Measurements from ENCODE around the gene CLDN7. TPM values are rescaled to one million over a fixed set of nuclear protein-coding genes. Genes with fewer than 3 reads are reported as not detected.

CLDN7 gene
- total and polyA plus RNA-seq, 3 donors from 2014 or later = 4.5 to 8.8 (median 6.9) TPM

DNA sequence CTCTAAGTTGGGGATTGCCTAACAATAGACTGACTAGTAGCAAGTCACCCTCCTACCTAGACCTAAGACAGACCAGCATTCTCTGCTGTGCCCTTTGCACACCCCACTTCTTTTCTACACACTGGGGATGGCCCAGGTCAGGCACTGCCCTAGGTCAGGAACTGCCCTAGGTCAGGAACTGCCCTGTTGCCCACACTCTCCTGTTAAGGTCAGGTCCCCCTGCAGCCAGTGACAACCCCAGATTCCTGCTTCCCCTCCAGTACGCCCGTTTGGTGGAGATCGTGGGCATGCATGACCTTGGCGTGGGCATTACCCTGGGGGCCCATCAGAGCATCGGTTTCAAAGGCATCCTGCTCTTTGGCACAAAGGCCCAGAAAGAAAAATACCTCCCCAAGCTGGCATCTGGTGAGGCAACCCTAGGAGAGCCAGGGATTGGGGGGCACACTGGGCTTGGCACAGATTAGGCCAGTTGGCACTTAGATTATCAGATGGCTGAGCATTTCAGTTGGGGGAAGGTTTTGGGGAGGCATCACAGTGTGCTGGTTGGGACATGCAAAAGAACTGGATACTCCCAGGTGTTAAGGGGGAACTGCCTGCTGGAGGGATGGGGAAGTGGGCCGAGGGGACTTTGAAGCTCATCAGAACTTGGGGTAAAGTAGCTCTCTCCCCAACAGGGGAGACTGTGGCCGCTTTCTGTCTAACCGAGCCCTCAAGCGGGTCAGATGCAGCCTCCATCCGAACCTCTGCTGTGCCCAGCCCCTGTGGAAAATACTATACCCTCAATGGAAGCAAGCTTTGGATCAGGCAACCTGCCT lies 40.8 kb downstream of the CLDN7 start:
- Histone ChIP-seq H3K4me3 (no peak overlapping the region), H3K9me3 (no peaks in the 10 kb centered on the region), H3K27me3 (no peaks in the 10 kb centered on the region), H3K36me3 (ENCODE audit: low read depth, missing control alignments) (no peaks in the 10 kb centered on the region), H3K4me1 (peaks cover 17% of the 10 kb centered on the region), H3K27ac (peak overlapping the region in 1 of 2 donors; percentile 84)
- WGBS, 2 donors = 69 to 95% methylated on average over 5 to 10 of the region's 10 CpGs
- DNase-seq = no peak
- intact Hi-C loops (cut with DNase I; ENCODE audit: low total_unique reads) = no loop called here
- no peak for TF ChIP-seq POLR2A (IDR thresholded peaks at IDR 0.05)
- TF ChIP-seq, protein P1, sequence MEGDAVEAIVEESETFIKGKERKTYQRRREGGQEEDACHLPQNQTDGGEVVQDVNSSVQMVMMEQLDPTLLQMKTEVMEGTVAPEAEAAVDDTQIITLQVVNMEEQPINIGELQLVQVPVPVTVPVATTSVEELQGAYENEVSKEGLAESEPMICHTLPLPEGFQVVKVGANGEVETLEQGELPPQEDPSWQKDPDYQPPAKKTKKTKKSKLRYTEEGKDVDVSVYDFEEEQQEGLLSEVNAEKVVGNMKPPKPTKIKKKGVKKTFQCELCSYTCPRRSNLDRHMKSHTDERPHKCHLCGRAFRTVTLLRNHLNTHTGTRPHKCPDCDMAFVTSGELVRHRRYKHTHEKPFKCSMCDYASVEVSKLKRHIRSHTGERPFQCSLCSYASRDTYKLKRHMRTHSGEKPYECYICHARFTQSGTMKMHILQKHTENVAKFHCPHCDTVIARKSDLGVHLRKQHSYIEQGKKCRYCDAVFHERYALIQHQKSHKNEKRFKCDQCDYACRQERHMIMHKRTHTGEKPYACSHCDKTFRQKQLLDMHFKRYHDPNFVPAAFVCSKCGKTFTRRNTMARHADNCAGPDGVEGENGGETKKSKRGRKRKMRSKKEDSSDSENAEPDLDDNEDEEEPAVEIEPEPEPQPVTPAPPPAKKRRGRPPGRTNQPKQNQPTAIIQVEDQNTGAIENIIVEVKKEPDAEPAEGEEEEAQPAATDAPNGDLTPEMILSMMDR (IDR thresholded peaks at IDR 0.05) = no peak

DNA sequence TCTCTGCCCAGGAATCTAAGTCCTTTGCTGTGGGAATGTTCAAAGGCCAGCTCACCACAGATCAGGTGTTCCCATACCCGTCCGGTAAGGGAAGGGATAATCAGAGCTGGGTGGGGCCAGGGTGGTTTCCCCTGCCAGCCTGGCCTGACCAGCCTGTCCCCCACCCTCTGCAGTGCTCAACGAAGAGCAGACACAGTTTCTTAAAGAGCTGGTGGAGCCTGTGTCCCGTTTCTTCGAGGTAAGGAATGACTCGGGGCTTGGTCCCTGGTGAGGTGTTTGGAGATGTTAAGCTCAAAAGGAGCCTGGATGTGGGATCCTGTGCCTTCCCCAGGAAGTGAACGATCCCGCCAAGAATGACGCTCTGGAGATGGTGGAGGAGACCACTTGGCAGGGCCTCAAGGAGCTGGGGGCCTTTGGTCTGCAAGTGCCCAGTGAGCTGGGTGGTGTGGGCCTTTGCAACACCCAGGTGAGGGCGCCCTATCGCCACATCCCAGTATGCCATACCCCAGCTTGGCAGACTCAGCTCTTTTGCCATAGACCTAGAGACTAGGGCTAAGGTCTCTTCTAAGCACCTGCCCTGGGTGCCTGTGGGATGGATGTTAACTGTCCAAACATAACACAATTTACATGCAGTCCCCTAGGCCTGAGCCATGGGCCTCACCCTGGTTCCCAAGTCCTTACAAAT lies 41.5 kb downstream of the CLDN7 start:
- peaks cover 22% of the 10 kb centered on the region for H3K4me1 ChIP-seq
- intact Hi-C loops (cut with DNase I; ENCODE audit: low total_unique reads) = no loop called here

DNA sequence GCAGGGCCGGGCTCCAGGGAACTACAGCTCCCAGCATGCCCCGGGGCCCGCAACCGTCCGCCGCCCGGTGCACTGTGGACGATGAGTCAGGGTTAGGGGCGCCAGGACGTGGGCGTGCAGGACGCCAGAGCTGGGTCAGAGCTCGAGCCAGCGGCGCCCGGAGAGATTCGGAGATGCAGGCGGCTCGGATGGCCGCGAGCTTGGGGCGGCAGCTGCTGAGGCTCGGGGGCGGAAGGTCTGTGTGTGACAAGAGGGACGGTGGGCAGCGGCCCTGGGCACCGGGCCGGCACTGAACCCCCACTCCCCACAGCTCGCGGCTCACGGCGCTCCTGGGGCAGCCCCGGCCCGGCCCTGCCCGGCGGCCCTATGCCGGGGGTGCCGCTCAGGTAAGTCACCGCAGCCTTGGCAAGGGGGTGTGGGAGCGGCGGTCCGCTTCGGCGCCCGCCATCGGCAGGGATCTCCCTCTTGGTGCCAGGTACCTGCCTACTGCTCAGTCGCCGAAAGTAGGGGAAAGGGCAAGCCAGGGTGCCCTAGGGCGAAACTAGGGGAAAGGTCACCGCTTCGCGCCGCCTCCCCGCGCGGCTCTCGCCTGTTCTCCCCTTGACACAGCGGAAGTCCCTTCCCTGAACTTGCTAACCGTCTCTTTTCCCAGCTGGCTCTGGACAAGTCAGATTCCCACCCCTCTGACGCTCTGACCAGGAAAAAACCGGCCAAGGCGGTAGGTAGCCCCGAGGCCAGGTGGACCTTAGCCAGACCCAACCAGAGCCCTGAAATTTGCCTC lies 42.3 kb downstream of the CLDN7 start, which contains the start of the genes ACADVL and DLG4:
TSS of gene ACADVL (plus strand) at position 127 of the 781 bp plus-strand sequence. CDS start at position 174, 47 bp downstream.
TSS of gene DLG4 (minus strand) at position 25 of the 781 bp plus-strand sequence.
- no peaks in the 10 kb centered on the region for H3K36me3 ChIP-seq (ENCODE audit: low read depth, missing control alignments)
- 0 to 1% methylated on average over 49 to 57 of the region's 63 CpGs for WGBS, 2 donors
- peak within 1 kb of the TSS; percentile 66 to 86 for H3K4me3 ChIP-seq
- TF ChIP-seq, protein P1 (IDR thresholded peaks at IDR 0.05) = no peak
- TF ChIP-seq POLR2A (IDR thresholded peaks at IDR 0.05) = no peak
- intact Hi-C loops (cut with DNase I; ENCODE audit: low total_unique reads) = no loop called here
- peak; percentile 91 for DNase-seq
- H3K9me3 ChIP-seq = no peaks in the 10 kb centered on the region
- H3K4me1 ChIP-seq = peaks cover 26% of the 10 kb centered on the region
- no peaks in the 10 kb centered on the region for H3K27me3 ChIP-seq
- peak within 1 kb of the TSS; percentile 84 to 89 for H3K27ac ChIP-seq

More for the DNA sequence above, 41.5 kb downstream of the CLDN7 start:
- WGBS, 2 donors = 21 to 27% methylated on average over 9 to 11 of the region's 11 CpGs
- no peaks in the 10 kb centered on the region for H3K9me3 ChIP-seq
- no peaks in the 10 kb centered on the region for H3K36me3 ChIP-seq (ENCODE audit: low read depth, missing control alignments)
- H3K27me3 ChIP-seq = no peaks in the 10 kb centered on the region
- H3K27ac ChIP-seq = peak overlapping the region; percentile 84 to 89
- TF ChIP-seq, protein P1 (IDR thresholded peaks at IDR 0.05) = no peak
- DNase-seq = peak; percentile 71
- peak overlapping the region; percentile 66 to 86 for H3K4me3 ChIP-seq

DNA sequence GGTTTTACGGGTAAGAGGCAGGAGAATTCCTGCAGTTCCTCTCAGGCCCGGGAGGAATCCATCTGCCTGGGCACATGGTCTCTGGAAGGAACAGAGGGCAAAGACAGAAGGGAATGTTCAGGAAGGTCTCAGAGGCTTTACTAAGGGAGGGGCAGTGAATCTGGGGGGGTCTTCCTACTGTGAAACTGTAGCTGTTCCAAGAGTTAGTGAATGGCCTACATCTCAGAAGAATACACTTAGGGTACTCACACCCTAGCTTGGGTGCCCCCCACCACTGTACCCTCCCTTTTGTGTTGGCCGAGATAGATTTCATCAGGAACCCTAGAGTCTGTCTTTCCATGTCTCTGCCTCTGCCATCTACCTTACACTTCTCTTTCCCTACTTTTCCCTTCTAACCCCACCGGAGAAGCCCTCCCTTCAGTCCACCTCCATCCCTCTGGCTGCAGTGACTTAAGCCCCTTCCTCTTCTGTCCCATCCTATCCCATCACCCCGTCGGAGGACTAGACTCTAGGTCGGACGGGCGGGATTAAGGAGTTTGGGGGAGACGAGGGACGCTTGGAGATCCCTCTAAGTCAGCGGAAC lies 43.0 kb downstream of the CLDN7 start:
- TF ChIP-seq, protein P1 (IDR thresholded peaks at IDR 0.05) = no peak
- no peak for TF ChIP-seq POLR2A (IDR thresholded peaks at IDR 0.05)
- 15 to 19% methylated on average over 10 to 12 of the region's 12 CpGs for WGBS, 2 donors
- peak overlapping the region; percentile 66 to 86 for H3K4me3 ChIP-seq
- no peak for DNase-seq
- peak overlapping the region; percentile 84 to 89 for H3K27ac ChIP-seq
- H3K9me3 ChIP-seq = no peaks in the 10 kb centered on the region
- H3K4me1 ChIP-seq = peaks cover 30% of the 10 kb centered on the region
- no peaks in the 10 kb centered on the region for H3K27me3 ChIP-seq
- no peaks in the 10 kb centered on the region for H3K36me3 ChIP-seq (ENCODE audit: low read depth, missing control alignments)
- intact Hi-C loops (cut with DNase I; ENCODE audit: low total_unique reads) = no loop called here

All from testis (tissue), 3 donors.